Ishikawa (cell line): ENCODE data around the gene CDT1.

Experiments used
- CREB1 ChIP-seq: IDR thresholded peaks from 2 replicates; pipeline ENCODE4 v1.6.1; 2012; ENCODE audit warnings: low read depth
- MAX ChIP-seq: IDR thresholded peaks from 2 replicates; pipeline ENCODE4 v1.6.1; 2012
- ZBTB7A ChIP-seq: IDR thresholded peaks from 2 replicates; pipeline ENCODE4 v1.6.1; 2012; ENCODE audit warnings: low read depth

- TF ChIP-seq MAX (no peak), CREB1 (no peak), ZBTB7A (no peak)
These were observed 52.1 kb downstream of the CDT1 start for GRCh38 chr16:88855736-88856121.
